ENCODE data around the gene ZNF750.

DNA sequence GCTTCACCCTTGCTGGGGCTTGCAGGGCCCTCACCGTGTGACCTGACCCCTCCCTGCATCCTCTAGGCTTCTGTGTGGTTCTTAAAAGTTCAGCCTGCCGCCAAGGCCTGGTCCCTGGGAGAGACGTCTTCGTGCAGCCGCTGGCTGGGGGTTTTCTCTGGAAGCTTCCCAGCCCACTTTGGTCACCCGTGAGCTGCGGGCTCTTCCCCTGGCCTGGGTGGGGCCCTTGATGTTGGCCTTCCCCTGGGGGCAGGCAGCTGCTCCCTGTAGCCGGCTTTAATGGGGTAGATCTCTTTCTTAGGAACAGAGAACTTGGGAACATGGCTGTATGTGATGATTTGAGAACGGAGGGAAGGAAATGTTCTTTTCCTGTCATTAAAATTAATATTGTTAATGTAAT, 32.7 kb downstream of the ZNF750 start:
- TF ChIP-seq, protein P1, sequence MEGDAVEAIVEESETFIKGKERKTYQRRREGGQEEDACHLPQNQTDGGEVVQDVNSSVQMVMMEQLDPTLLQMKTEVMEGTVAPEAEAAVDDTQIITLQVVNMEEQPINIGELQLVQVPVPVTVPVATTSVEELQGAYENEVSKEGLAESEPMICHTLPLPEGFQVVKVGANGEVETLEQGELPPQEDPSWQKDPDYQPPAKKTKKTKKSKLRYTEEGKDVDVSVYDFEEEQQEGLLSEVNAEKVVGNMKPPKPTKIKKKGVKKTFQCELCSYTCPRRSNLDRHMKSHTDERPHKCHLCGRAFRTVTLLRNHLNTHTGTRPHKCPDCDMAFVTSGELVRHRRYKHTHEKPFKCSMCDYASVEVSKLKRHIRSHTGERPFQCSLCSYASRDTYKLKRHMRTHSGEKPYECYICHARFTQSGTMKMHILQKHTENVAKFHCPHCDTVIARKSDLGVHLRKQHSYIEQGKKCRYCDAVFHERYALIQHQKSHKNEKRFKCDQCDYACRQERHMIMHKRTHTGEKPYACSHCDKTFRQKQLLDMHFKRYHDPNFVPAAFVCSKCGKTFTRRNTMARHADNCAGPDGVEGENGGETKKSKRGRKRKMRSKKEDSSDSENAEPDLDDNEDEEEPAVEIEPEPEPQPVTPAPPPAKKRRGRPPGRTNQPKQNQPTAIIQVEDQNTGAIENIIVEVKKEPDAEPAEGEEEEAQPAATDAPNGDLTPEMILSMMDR (IDR thresholded peaks at IDR 0.05), result no peak
- no peak for TF ChIP-seq POLR2A (IDR thresholded peaks at IDR 0.05)
